Aorta (tissue), 5 donors: ENCODE results near the gene MARVELD1. TPM values are rescaled to one million over a fixed set of nuclear protein-coding genes. Genes with fewer than 3 reads are reported as not detected.
A peak's percentile ranks its signal among the peaks of the same experiment; 100 is the strongest.

Experiments used
- ATAC-seq: fragments of 200-7000 bp; cut with Tn5 transposase; one replicate; pipeline ENCODE4 v1.9.1; 2022; ENCODE audit warnings: moderate library complexity; ENCODE audit not compliant: low FRiP score
- DNase-seq, 2 donors: peaks; one replicate each; pipeline ENCODE4 v3.0.0-alpha.2; 2020
- H3K27ac ChIP-seq, 2 donors: one replicate each; pipeline ENCODE4 v1.5.1; 2013; ENCODE audit warnings: low read length in 2 of 2, mild to moderate bottlenecking in 2 of 2, moderate library complexity in 2 of 2, control low read depth in 1 of 2, inconsistent platforms in 1 of 2, low read depth in 1 of 2
- H3K27me3 ChIP-seq, 2 donors: one replicate each; pipeline ENCODE4 v1.6.1; 2013; ENCODE audit warnings: control low read depth in 1 of 2, low read length in 1 of 2, mild to moderate bottlenecking in 1 of 2, moderate library complexity in 1 of 2; ENCODE audit not compliant: insufficient read depth in 2 of 2, control insufficient read depth in 1 of 2
- H3K36me3 ChIP-seq, 2 donors: one replicate each; pipeline ENCODE4 v1.6.1; 2013; ENCODE audit warnings: control low read depth in 1 of 2, low read length in 1 of 2, mild to moderate bottlenecking in 1 of 2; ENCODE audit not compliant: insufficient read depth in 2 of 2, control insufficient read depth in 1 of 2
- H3K4me1 ChIP-seq, 2 donors: one replicate each; pipeline ENCODE4 v1.6.1; 2013; ENCODE audit warnings: low read length in 2 of 2, control low read depth in 1 of 2, mild to moderate bottlenecking in 1 of 2, moderate library complexity in 1 of 2; ENCODE audit not compliant: insufficient read depth in 2 of 2, control insufficient read depth in 1 of 2
- H3K4me3 ChIP-seq, 2 donors: one replicate each; pipeline ENCODE4 v1.5.1; 2013; ENCODE audit warnings: low read length in 2 of 2, control low read depth in 1 of 2, mild to moderate bottlenecking in 1 of 2
- H3K9me3 ChIP-seq: one replicate; pipeline ENCODE4 v1.6.1; 2013; ENCODE audit warnings: mild to moderate bottlenecking, low read length; ENCODE audit not compliant: control insufficient read depth
- WGBS, 2 donors: extraction: QIAGEN DNeasy Blood & Tissue Kit; methylation state at CpG; one replicate each; pipeline ENCODE4 v1.1.7; 2013; 5-methylcytosine and 5-hydroxymethylcytosine counted together
- intact Hi-C, 2 donors: fragments of 100-400 bp; cut with DNase I; formaldehyde crosslinking; loops; one replicate each; pipeline versions ENCODE4 v1.14.2 to v1.15.0; 2022
- long read RNA-seq, 2 donors: library from polyadenylated mRNA; unstranded; transcript quantifications; one replicate each; pipeline ENCODE4 v2.0.0, GENCODE V29; 2020 to 2021
- polyA plus RNA-seq, 2 donors: library from polyadenylated mRNA; stranded (reverse); fragments of 200-250 nt; gene quantifications; one replicate each; pipeline ENCODE4 v1.2.3, GENCODE V29; 2013
- total RNA-seq, 2 donors: library from RNA; stranded (reverse); fragmentation: NEBNext Ultra II Directional; extraction: Animal tissue kit (Norgen Biotek cat#: 25700); gene quantifications; one replicate each; pipeline ENCODE4 v1.2.1, GENCODE V29; 2021
- donor health status: healthy with polysubstance abuse.
- donor health status: Bipolar disorder and iron deficiency.
- donor health status: DM: no; HTN: no; CAD: no.
- donor health status: DM: no; HTN: no; CAD: no.
- donor health status: DM: yes; HTN: yes; CAD: no.

Gene MARVELD1
- total RNA-seq (10 to 100 TPM; 87.4 to 92.4 TPM), polyA plus RNA-seq (10 to 100 TPM; 48.1 to 85.8 TPM)
- long read RNA-seq, donor 1, transcript MARVELD1-201 (2 exons, 3,221 nt) = major isoform, 150 of 162 reads
- long read RNA-seq, donor 1, partial matches to known transcripts = 4 of 162 reads
- long read RNA-seq, donor 1, other reads (novel, unspliced or antisense) = 7 of 162 reads
- long read RNA-seq, donor 2, transcript MARVELD1-201 (2 exons, 3,221 nt) = major isoform, 67 of 79 reads
- long read RNA-seq, donor 2, partial matches to known transcripts = 0 of 79 reads
- long read RNA-seq, donor 2, other reads (novel, unspliced or antisense) = 12 of 79 reads

DNA sequence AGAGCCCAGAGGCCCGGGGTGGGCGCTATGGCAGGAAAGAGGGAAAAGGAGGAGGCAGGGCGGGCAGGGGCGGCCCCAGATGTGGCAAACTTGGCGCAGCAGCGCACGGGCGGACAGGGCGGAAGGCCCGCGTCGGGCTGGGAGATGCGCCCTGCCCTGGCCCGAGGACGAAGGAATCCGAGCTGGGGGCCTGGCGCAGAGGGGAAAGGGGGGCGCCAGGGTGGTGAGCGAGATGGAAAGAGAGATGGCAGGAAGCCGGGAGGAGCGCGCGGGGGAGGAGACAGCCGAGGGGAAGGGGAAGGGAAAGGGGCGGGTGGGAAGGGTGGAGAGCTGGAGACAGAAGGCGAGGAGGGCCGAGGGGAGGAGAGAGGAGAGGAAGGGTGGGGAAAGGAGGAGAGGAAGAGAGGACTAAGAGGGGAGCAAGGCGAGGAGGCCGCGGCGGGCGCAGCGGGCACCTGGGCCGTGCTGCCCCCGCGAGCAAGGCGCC, at the start of gene MARVELD1:
Gene MARVELD1 (plus strand): TSS at position 392 of the 487 bp plus-strand sequence. CDS start 147 bp downstream, outside the sequence.
- peaks cover 0 to 3% of the 10 kb centered on the region in 2 donors for H3K4me1 ChIP-seq
- intact Hi-C loops = no loop called here
- H3K9me3 ChIP-seq = no peaks in the 10 kb centered on the region
- H3K4me3 ChIP-seq = peak within 1 kb of the TSS; percentile 24 to 77
- 1% methylated on average over 25 to 37 of the region's 37 CpGs for WGBS, 2 donors
- peaks cover 0 to 2% of the 10 kb centered on the region in 2 donors for H3K36me3 ChIP-seq
- ATAC-seq (peak; percentile 37), DNase-seq (peak; percentile 90 to 94)
- H3K27ac ChIP-seq = peak within 1 kb of the TSS; percentile 87 to 99
- no peaks in the 10 kb centered on the region for H3K27me3 ChIP-seq

DNA sequence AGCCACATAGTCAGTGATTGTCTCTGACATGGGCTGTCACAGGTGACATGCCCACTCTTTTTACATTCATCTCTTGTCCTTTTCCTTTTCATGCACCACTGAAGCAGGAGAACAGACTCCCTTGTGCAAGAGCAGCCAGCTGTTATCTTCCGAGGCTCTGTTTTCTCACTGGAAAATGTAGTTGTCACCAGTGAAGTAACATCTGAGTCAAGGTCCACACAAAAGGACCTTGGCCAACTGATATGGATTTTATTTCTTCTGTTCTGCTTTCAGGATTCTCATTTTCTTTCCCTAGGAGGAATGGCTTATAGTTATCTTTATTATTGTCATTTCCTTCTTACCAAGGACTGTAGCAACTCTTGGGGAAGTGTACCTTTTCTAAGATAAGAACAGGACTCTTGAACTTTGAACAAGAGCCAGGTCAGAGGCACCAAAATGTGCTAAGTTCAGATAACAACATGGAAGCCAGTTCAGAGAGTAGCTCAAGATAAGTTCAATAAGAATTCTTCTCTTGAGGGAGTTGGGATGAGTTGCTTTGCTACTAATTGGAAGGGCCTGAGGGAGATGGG, 49.2 kb upstream of the MARVELD1 start:
- Histone ChIP-seq H3K36me3 (peaks cover 8 to 16% of the 10 kb centered on the region in 2 donors), H3K9me3 (no peaks in the 10 kb centered on the region), H3K27ac (no peak overlapping the region), H3K4me1 (no peaks in the 10 kb centered on the region), H3K4me3 (no peak overlapping the region), H3K27me3 (no peaks in the 10 kb centered on the region)
- ATAC-seq (no peak), DNase-seq (no peak)
- WGBS, 2 donors = 80 to 87% methylated on average over 1 of the region's 1 CpG
- intact Hi-C loops = no loop called here

DNA sequence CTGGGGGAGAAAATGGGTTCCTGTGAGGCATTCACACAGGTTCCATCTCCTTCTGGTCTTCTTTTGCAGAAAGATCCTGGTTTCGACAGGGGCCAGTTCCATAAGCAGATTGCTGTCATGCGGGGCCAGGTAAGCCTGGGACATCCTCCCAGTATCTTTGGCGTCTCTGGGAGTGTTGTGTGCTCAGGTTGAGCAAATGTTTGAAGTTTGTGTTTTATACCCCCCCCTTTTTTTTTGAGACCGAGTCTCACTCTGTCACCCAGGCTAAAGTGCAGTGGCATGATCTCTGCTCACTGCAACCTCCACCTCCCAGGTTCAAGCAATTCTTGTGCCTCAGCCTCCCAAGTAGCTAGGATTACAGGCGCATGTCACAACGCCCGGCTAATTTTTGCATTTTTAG, 46.5 kb upstream of the MARVELD1 start:
- no peaks in the 10 kb centered on the region for H3K9me3 ChIP-seq
- no peak overlapping the region for H3K4me3 ChIP-seq
- 93 to 94% methylated on average over 7 of the region's 7 CpGs for WGBS, 2 donors
- no peaks in the 10 kb centered on the region for H3K4me1 ChIP-seq
- no peaks in the 10 kb centered on the region for H3K27me3 ChIP-seq
- ATAC-seq = no peak
- H3K36me3 ChIP-seq = peaks cover 8 to 22% of the 10 kb centered on the region in 2 donors
- DNase-seq = no peak
- intact Hi-C loops = no loop called here
- H3K27ac ChIP-seq = no peak overlapping the region

DNA sequence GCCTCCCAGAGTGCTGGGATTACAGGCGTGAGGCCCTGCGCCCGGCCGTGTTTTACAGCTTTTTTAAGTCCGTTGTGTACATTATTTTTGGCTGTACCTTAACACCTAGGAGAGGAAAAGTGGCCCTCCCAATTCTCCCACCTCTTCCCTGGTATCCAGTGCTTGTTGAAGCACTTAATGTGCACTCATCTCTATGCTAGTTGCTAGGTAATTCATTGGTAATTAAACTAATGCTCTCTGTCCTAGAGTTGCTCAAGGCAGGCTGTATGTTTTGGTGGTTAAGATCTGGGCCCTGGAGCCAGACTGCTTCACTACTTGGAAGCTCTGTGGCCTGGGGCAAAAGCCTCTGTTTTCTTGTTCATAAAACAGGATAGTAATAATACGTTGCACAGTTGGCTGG, 46.1 kb upstream of the MARVELD1 start:
- ATAC-seq (no peak), DNase-seq (no peak)
- Histone ChIP-seq H3K27me3 (no peaks in the 10 kb centered on the region), H3K9me3 (no peaks in the 10 kb centered on the region), H3K4me3 (no peak overlapping the region), H3K36me3 (peaks cover 8 to 22% of the 10 kb centered on the region in 2 donors), H3K27ac (no peak overlapping the region), H3K4me1 (no peaks in the 10 kb centered on the region)
- 72 to 84% methylated on average over 6 of the region's 6 CpGs for WGBS, 2 donors
- intact Hi-C loops = no loop called here

DNA sequence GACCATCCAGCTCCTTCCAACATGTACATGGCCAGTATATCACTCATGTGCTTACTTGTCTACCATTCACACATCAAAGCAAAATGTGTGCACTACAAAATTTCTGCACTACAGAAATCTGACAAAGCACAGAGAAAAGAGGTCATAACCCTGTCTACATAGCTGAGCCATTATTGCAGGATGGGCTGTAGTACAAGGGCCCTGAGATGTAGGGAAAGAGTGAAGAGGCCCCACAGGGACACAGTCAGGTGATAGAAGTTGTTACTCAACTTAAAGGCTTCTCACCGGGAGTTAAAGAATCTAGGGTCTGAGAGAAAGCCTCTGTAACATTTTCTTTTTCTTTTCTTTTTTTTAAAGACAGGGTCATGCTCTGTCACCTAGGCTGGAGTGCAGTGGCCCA, 44.0 kb upstream of the MARVELD1 start:
- H3K4me3 ChIP-seq = no peak overlapping the region
- WGBS, 2 donors = 77% methylated on average over 1 of the region's 1 CpG
- no peak overlapping the region for H3K27ac ChIP-seq
- peaks cover 10 to 19% of the 10 kb centered on the region in 2 donors for H3K36me3 ChIP-seq
- no peaks in the 10 kb centered on the region for H3K4me1 ChIP-seq
- DNase-seq = no peak
- no peaks in the 10 kb centered on the region for H3K9me3 ChIP-seq
- ATAC-seq = no peak
- intact Hi-C loops = no loop called here
- H3K27me3 ChIP-seq = no peaks in the 10 kb centered on the region

DNA sequence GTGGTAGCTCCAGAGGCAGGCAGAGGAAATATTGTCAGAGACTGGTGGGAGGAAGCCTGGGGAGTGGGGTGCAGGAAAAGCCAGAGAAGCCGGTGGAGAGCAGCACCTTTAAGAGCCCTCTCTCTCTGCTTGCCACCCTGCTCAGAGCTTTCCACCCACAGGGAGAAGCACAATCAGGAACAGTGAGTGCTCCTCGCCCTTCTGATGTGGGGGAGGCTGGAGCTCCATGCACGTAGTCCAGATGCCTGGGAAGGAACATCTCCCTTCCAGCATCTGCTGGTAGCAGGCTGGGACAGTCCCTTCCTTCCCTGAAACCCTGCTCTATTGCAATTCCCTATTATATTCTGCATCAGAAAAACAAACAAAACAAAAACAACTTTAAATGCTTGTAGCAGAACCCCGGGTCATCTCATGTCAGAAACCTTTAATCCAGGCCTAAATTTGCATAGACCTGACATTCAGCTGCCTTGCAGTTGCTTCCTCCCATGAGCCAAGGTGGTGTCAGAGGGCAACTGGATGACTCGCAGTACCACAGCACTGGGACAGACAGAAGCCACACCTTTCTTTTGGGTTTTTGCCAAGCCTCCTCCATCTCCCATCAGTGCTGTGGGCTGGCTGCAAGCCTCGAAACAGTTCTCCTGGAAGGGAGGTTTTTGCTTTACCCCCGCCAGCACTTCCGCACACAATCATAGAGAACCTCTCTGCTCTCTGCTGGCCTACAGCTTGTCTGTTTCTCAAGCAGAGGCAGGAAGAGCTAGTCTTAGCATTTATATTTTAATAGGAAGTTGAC, 39.6 kb upstream of the MARVELD1 start:
- no peaks in the 10 kb centered on the region for H3K4me1 ChIP-seq
- intact Hi-C loops = no loop called here
- no peaks in the 10 kb centered on the region for H3K27me3 ChIP-seq
- H3K36me3 ChIP-seq = peaks cover 10 to 11% of the 10 kb centered on the region in 2 donors
- no peak overlapping the region for H3K4me3 ChIP-seq
- DNase-seq = no peak
- no peaks in the 10 kb centered on the region for H3K9me3 ChIP-seq
- no peak overlapping the region for H3K27ac ChIP-seq
- no peak for ATAC-seq
- WGBS, 2 donors = 78 to 79% methylated on average over 8 of the region's 8 CpGs

DNA sequence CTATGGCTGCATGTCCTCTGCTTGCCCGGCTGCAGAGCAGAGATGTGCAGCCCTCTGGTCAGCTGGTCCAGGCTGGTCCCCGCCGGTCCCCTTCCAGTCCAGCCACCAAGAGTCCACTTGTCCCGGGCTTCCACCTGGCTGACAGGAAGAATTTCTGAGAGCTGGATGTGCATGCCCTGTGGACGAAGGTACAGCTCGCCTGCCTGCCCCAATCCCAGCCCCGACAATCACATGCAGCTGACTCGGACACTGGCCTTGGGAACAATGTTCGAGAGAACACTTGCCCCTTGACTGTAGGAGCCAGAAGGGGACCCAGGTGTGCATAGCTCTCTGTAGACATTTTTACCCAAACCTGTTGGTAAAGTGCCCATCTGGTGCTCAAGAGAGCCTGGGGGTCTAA, 38.3 kb upstream of the MARVELD1 start:
- Histone ChIP-seq H3K9me3 (no peaks in the 10 kb centered on the region), H3K27ac (no peak overlapping the region), H3K27me3 (no peaks in the 10 kb centered on the region), H3K4me3 (no peak overlapping the region), H3K36me3 (peaks cover 7 to 13% of the 10 kb centered on the region in 2 donors), H3K4me1 (no peaks in the 10 kb centered on the region)
- ATAC-seq = no peak
- intact Hi-C loops = no loop called here
- WGBS, 2 donors = 86 to 96% methylated on average over 9 of the region's 9 CpGs
- DNase-seq = no peak

DNA sequence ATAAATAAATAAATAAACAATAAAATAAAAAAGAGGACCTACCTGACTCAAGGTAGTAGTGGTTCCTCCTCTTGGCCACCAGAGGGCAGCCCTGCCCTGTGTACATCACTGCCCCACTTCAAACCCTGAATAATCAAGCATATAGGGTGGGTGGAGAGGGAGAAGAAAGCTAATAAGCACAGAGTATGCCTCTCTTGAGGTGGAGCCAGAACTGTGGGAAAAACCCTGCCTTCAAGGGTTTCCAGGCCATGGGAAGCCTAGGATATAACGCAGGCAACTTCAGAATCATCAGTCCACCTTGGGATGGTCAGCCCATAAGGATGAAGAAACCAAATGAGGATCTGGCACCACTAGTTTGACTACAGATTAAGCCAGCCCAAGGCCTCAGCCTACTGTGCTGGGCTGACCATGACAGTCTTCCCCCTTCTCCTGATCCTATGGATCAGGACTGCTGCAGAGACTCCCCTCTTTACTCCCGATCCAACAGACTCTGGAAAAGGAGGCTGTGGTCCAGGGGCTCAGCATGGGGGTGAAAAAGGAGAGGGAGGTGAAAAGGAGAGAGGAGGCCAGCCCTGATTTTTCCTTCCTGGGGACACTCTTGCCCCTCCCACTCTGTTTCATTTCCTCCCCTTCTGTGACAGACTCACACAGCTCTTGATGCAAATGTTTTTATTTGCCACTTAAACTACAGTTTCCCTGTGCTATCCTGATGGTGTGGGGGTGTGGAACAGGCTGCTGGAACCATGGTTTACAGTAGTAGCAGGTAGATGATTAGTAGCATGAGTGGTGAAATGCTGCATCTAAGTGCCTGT, 36.6 kb upstream of the MARVELD1 start:
- DNase-seq = no peak
- intact Hi-C loops = loop anchor here (2.0 kb wide), 1 partner anchor 54 kb away; no protein-coding TSS in a partner anchor
- peaks cover 4 to 13% of the 10 kb centered on the region in 2 donors for H3K36me3 ChIP-seq
- H3K27ac ChIP-seq = no peak overlapping the region
- peak; percentile 72 for ATAC-seq
- H3K27me3 ChIP-seq = no peaks in the 10 kb centered on the region
- no peaks in the 10 kb centered on the region for H3K4me1 ChIP-seq
- no peak overlapping the region for H3K4me3 ChIP-seq
- no peaks in the 10 kb centered on the region for H3K9me3 ChIP-seq
- 87 to 93% methylated on average over 2 of the region's 2 CpGs for WGBS, 2 donors
